HEK293T (cell line): ENCODE data around the gene DNPEP.

Source experiments
- BHLHE40 ChIP-seq: fragments of 450-650 bp; IDR thresholded peaks from 2 replicates; pipeline ENCODE4 v1.6.1; 2016; ENCODE audit warnings: mild to moderate bottlenecking, moderate library complexity, borderline replicate concordance
- ELF4 ChIP-seq: fragments of 450-650 bp; IDR thresholded peaks from 2 replicates; pipeline ENCODE4 v1.6.1; 2017; ENCODE audit warnings: antibody characterized with exemption
- FOXA1 ChIP-seq: fragments of 450-650 bp; IDR thresholded peaks from 2 replicates; pipeline ENCODE4 v1.6.1; 2016; ENCODE audit warnings: mild to moderate bottlenecking
- FOXK2 ChIP-seq: fragments of 450-650 bp; IDR thresholded peaks from 2 replicates; pipeline ENCODE4 v1.6.1; 2016; ENCODE audit warnings: mild to moderate bottlenecking
- FOXM1 ChIP-seq: fragments of 450-650 bp; IDR thresholded peaks from 2 replicates; pipeline ENCODE4 v1.6.1; 2017; ENCODE audit warnings: mild to moderate bottlenecking, borderline replicate concordance
- HDGF ChIP-seq: fragments of 450-650 bp; IDR thresholded peaks from 2 replicates; pipeline ENCODE4 v1.6.1; 2017; ENCODE audit warnings: antibody characterized with exemption, borderline replicate concordance
- L3MBTL2 ChIP-seq: fragments of 450-650 bp; conservative IDR thresholded peaks from 2 replicates; pipeline ENCODE4 v1.6.1; 2016; ENCODE audit warnings: mild to moderate bottlenecking
- LEF1 ChIP-seq: fragments of 450-650 bp; IDR thresholded peaks from 2 replicates; pipeline ENCODE4 v1.6.1; 2017; ENCODE audit warnings: mild to moderate bottlenecking, borderline replicate concordance
- NFRKB ChIP-seq: fragments of 450-650 bp; IDR thresholded peaks from 2 replicates; pipeline ENCODE4 v1.6.1; 2016; ENCODE audit warnings: mild to moderate bottlenecking, moderate library complexity
- SP1 ChIP-seq: fragments of 450-650 bp; IDR thresholded peaks from 2 replicates; pipeline ENCODE4 v1.6.1; 2017
- SUZ12 ChIP-seq: fragments of 450-650 bp; IDR thresholded peaks from 2 replicates; pipeline ENCODE4 v1.6.1; 2016; ENCODE audit warnings: mild to moderate bottlenecking
- TARDBP ChIP-seq: fragments of 450-650 bp; IDR thresholded peaks from 2 replicates; pipeline ENCODE4 v1.6.1; 2016
- ZNF384 ChIP-seq: fragments of 450-650 bp; IDR thresholded peaks from 2 replicates; pipeline ENCODE4 v1.6.1; 2016

- TF ChIP-seq FOXK2 = no peak
- TF ChIP-seq ZNF384 = no peak
- TF ChIP-seq SP1 = no peak
- TF ChIP-seq BHLHE40 = no peak
- TF ChIP-seq FOXM1 = no peak
- TF ChIP-seq ELF4 = no peak
- TF ChIP-seq FOXA1 = no peak
- no peak for TF ChIP-seq HDGF
- no peak for TF ChIP-seq LEF1
- no peak for TF ChIP-seq L3MBTL2
- no peak for TF ChIP-seq SUZ12
- TF ChIP-seq TARDBP = no peak
- TF ChIP-seq NFRKB = no peak
Measured at GRCh38 chr2:219433666-219434467, 46.2 kb upstream of the DNPEP start.
